HG02623 (cell line): ENCODE data around the gene ADGRA3.
A peak's percentile ranks its signal among the peaks of the same experiment; 100 is the strongest.
"Not testable (repeated sequence)": the region's sequence is repeated elsewhere in the genome, so short reads cannot be mapped to it uniquely, and the experiment has no call there.

ENCODE experiments used
- ATAC-seq: cut with Tn5 transposase; IDR thresholded peaks from one replicate; pipeline ENCODE4 v1.9.1; 2021; ENCODE audit warnings: moderate library complexity; ENCODE audit not compliant: unreplicated experiment

Gene ADGRA3

DNA sequence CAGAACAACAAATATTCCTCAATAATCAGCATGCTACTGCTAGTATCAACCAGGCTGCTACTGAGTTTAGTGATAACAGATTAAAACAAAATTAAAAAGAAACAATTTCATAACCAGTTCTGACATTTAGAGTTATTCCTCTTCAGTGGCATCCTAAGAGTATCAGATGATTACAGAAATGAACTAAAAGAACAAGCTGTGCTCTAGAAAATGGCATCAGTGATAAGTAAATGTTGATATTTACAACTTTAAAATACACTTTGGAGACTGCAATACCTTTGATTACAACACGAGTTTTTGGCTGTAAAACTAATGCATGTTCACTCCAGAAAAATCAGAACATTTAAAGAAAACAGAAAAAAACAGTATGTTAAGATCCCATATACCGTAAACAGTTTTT, 72.9 kb downstream of the ADGRA3 start:
- no peak for ATAC-seq

DNA sequence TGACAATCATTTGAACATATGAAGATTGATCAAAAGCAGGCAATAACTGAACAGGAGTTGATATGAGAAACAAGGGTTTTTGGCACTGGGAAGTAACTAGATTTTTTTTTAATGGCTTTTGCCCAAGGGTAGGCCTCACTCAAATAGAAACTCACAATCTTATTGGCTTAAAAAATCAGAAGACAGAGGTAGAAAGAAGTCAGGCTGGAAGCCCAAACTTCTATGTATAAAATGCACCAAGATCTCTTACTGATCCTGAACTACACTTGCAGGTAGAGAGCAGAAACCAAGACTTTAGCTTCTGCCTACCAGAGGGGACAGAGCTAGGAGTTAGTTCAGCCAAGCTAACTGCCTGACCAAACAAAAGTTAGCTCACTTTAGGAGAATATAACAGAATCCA, 74.9 kb downstream of the ADGRA3 start:
- ATAC-seq = no peak

DNA sequence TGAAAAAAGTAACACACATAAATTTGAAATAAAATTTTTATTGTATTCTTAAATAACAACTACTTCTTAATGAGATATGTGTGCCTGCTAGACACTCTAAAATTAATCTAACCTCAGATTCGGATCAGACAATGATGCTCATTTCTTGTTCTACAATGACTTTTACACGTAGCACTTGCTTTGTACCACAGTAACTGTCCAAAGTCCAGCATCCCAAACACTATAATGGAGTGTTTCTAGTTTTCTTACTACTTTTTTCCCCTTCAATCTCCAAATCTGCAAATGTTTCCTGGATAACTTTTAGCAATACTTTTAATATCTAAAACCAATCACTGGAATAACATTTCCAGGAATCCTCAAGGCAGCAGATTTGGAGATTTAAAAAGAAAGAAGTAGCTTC, 75.9 kb downstream of the ADGRA3 start:
- ATAC-seq = no peak

DNA sequence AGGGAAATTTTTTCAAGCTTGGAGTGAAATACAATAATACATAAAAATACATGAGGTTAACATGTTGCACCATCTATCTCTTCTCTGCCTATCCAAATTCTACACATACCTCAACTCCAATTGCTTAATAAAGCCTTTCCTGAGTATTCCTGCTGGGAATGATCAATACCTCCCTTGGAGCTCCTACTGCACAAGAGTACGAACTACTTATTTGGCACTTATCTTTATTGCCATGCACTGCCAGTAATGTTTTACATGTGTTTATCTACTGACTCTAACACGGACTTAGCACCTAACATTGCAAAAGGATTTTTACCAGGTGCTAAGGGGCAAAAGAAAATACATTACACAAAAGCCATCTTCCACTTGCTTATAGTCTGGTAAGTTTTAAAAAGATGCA, 80.2 kb downstream of the ADGRA3 start:
- ATAC-seq = no peak

DNA sequence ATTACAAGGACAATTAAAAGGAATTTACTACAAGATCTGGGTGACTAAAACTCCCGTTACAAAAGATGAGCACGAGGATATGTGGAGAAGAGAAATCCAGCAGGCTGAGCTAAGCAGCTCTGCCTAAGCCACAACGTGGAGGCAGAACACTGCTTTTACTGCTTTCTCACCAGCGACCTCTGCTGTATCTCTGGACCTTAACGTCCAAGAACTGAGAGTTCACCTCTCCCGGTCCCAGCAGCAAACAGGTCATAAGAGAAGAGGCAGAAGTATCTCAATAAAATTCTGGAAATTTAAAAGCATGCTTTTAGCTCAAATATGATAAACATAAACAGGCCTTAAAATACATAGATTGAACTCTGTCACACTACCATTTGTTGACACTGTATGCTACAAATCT, 81.0 kb downstream of the ADGRA3 start:
- ATAC-seq = no peak

DNA sequence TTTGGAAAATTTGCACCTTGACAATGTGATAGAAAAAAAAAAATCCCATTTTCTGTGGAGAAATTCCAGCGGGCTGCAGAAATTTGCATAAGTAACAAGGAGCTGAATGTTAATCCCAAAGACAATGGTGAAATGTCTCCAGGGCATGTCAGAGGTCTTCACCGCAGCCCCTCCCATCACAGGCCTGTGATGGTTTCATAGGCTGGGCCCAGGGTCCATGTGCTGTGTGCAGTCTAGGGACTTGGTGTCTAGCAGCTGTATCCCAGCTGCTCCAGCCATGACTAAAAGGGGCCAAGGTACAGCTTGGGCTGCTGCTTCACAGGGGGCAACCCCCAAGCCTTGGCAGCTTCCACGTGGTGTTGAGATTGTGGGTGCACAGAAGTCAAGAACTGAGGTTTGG, 85.2 kb downstream of the ADGRA3 start:
- no peak for ATAC-seq

DNA sequence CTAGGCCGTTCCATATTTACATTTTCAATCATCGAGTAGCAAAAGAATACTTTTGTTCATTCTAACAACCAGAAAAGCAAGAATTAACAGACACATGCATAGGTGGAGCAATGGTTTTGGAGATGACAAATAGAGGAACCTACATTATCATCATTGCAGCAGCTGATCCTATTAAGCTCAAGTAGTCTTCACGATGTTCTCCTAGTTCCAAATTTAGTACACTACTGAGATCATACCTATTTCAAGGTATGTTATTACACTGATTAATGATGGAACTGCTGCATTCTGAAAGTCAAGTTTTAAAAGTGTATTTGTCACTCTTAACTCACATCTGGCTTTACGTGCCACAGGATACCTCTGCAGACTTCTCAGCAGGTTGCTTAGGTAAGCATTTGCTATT, 87.4 kb downstream of the ADGRA3 start:
- no peak for ATAC-seq

DNA sequence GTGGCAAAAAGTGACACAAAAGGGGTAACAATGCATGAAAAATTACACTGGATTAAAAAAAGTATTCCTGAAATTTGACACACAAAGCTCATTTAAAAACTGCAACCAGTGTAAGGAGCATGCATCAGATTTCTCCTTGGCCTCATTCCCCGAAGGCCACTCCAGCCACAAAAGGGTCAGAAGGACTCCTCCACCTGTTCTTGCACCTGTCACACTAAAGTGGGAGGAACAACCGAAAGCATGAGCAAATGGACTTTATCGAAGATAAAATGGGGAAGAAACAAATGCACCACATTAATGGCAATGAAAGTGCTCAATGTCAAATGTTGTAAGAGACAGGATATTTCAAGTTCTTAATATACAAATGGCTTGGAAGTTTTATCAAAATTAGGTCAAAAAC, 88.2 kb downstream of the ADGRA3 start:
- ATAC-seq = no peak

DNA sequence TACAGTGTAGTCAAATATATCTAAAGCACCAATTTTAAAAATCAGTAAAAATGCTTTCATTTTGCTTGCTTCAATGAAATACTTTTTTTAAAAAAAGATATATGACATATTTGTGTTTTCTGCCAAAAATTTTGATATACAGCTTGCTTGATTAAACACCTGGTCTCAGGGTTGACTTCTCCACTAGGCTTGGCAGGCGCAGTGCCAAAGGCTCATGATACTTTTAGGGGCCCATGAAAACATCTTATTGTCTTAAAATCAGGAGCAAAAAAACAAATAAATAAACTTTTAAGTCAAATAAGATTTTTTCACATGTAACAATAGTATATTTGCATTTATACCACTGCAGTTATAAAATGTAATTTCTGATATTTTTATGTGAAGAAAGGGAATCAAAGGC, 95.6 kb downstream of the ADGRA3 start:
- no peak for ATAC-seq

DNA sequence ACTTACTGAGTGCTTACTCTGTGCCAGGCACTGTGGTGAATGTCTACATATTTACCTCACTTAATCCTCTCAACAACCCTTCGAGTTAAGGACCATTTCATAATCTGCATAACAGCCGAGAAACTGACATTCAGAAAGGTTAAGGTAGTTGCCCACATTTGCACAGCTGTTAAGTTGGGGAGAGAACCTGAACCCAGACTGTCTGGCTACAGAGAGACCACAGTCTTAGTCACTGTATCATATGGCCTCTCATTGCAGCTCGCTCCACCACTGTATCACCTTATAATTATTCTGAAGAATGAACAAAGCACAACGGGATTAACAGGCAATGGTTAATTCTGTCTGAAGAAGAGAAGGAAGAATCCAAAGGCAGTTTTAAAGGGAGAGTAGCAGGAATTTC, 98.5 kb downstream of the ADGRA3 start:
- ATAC-seq = no peak

DNA sequence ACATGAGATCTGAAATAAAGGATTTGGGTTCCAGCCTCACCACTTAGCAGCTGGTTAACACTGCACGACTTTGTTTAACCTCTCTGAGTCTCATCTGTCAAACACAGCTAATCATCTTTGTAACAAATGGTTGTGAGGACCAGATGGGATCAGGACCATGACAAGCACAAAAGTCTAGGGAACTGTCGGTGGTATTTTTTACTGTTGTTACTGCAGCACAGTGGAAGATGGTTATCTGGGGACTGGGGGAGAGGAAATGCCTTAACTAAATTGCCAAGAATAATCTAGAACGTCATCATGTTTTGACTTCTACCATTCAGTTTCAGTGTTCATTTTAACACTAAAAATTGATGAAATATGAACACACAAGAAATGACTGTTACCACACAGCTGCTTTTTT, 99.5 kb downstream of the ADGRA3 start:
- no peak for ATAC-seq

DNA sequence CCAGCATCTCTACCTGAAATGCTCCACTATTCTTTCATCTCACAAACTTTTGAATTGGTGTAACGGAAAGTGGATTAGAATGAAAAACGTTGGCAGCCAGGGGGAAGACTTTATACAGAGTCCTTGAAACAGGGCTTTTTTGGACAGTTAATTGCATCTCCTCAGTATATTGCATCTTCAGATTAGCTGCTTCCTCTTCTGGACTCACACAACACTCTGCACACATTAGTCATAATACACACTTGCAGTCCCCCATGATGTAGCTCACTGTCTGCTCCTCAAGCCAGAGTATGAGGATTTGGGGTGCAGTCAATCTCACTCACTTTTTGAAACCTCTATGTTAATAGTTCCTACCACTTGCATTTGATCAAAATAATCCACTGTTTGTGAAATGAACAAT, 101.0 kb downstream of the ADGRA3 start:
- ATAC-seq = no peak

DNA sequence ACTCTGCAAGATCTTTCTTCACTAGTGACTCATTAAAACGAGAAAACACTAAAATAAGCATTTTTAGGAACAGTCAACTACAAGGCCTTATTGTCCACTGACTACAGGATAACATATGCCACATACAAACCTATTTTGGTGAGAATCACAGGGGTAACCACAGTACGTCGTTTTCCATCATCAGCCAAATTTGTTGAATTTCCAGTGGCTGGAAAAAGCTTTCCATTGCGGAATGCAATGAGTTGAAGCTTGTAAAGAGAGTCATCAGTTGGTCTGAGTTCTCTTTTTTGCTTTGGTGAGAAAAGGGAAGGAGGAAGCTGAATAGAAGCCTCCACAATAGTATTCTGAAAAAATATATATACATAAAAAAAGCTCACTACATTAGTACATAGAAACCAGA, 102.4 kb downstream of the ADGRA3 start:
- no peak for ATAC-seq

DNA sequence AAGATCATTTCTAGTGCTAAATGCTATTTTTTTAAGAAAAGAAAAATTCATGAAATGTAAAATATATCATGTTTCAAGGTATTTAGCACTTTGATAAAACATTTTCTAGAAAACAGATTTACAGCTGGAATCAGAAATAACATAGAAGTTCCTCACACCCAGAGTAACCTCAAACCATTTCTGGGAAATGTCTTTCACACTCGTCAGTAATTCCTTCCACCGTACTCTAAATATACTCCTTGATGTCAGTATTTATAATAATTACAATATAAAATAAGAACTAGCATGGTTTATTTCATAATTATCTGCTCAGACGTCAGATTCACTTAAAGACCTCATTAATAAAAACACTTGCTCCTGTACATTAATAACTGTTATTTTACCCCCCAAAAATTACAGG, 103.9 kb downstream of the ADGRA3 start:
- no peak for ATAC-seq

DNA sequence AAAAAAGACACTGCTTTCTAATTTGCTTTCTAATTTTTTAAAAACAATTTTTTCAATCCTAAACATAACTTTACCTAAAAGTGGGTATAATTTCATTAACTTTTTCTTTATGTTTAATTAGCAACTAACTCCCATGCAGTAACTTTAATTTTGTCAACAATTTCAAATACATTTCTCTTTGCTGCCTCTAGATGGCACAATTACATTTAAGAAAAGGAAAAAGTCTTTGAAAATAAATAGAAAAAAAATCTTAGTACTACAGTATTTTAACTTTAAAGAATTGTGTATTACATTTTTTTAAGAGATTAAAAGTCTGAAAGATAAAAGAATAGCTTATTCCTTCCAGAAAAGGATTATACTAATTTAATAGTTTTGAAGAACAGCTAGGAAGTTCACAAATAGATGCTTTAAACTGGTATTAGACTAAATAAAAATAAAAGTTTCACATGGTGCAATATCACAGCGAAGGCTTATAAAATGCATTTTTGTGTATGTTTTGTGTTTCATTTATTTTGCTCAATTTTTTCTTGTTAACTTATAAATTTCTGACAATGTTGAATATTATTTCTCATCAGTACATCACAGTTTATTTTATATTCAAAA, 105.1 kb downstream of the ADGRA3 start:
- ATAC-seq = no peak

DNA sequence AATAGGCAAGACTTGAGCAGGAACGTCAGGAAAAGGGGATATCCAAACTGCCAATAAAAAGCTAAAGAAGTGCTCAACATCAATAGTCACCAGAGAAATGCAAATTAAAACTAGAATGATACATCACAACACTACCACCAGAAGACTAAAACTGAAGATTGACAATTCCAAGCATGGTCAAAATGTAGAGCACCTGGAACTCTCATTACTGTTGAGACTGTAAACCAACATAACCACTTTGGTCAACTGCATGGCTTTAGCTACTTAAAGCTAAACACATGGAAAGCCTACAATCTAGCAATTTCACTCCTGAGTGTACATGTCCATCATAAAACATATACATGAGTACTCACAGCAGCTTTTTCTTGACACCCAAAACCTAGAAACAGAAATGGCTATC, 107.4 kb downstream of the ADGRA3 start:
- no peak for ATAC-seq

DNA sequence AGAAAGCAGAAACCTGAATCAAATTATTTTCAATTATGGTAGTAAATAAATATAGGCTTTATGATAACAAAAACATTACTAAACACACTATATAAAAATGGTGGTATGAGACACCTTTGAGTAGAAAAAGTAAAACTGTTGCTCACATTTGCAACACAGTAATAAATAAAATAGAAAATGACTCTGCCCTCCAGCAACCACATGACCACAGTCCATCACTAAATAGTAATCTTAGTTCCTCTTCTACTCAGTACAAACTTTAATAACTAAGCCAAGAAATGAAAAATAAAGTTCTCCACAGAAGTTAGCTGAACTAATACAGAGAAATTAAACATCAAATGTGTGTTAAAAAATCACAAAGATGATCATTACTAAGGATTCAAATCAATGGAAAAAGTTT, 108.5 kb downstream of the ADGRA3 start:
- ATAC-seq = no peak

DNA sequence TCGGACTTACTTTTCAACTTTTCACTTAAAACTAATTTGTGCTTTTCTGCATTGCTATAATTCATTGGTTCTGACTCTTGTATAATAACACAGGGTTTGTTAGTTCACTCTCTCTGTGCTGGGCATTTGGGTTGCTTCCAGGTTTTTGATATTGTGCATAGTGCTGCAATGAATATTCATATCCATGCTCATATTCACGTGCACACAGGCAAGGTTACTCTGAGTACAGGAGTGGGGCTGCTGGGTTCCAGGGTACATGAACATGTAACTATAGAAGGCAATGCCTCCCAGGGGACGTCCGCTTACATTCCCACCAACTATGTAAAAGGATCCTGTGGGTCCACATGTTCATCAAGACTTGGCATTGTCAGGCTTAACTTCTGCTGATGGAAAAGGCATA, 117.2 kb downstream of the ADGRA3 start:
- ATAC-seq = no peak

DNA sequence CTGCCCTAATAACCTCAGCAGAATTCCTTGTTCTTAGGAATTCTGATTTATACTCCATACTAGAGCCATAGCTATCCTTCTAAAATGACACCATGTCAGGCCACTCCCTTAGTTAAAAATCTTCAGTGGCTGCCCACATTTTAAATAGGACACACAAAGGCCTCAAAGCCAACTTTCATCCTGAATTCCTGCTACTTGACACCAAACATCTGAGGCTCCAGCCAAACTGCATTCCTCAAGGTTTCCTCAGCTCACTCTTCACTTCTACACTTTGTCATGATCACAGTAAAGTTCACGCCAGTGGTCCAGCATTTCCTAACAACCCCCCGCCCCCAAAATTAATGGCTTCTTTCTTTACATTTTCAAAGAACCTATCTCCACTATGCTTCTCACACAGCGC, 124.3 kb downstream of the ADGRA3 start:
- no peak for ATAC-seq

DNA sequence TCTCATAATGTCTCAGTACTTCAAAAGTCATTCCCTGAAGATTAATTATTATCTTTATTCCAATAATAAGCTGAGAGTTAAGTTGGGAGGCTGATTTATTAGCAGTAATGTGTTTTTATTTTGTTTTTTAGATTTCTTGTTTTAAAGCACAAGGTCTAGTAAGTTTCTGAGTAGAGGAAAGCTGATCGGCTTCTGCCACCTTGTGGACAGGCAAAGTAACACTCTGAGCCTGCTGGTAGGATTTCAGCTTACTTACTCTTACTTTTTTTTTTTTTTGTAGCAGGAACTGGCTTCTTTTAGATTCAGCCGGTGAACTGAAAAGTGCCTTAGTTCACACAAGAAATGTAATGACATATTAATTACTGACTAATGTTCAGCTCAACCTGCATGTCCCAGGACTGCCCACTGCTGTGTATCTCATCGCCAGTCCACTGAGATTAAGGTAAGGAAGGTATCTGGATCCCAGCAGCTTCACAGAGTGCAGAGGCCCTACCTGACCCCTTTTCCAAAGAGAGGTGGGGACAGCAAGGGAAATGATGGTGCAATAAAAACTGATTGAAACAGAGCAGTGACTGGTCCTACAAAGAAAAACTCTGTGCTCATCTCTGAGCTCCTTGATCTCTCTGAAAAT, 126.5 kb downstream of the ADGRA3 start:
- peak; percentile 73 for ATAC-seq

DNA sequence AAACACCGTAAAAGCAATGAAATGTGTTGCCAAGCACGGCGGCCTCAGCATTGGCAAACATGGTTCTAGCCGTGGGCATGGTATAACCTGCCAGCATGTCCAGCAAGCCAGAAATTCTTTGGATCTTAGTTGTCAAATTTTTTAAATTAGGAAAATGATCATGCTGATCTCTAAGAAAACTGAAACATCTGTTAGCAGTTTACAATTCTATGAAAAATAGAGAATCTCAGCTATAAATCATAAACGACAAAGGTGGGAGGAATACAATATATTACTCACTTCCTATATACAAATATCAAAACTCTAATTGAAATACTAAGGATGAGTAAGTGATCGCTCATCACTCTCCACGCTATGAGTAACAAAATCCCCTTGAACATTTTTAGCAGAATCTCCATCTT, 130.3 kb downstream of the ADGRA3 start:
- no peak for ATAC-seq

DNA sequence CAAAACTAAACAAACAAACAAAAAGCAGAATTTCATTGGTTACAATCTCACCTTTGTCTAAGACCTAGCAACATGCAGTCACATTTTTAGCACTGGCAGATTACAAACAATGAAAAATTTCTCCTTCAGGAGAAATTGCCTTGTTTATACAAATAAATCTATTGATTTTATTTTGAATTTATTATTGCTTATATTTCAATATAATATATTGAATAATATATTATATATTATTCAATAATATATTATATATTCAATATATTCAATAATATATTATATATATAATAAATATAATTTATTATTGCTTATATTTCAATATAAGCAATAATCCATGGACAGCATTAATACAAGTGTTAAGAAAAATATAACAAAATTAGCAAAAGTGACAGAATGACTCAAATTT, 131.7 kb downstream of the ADGRA3 start:
- ATAC-seq = no peak

DNA sequence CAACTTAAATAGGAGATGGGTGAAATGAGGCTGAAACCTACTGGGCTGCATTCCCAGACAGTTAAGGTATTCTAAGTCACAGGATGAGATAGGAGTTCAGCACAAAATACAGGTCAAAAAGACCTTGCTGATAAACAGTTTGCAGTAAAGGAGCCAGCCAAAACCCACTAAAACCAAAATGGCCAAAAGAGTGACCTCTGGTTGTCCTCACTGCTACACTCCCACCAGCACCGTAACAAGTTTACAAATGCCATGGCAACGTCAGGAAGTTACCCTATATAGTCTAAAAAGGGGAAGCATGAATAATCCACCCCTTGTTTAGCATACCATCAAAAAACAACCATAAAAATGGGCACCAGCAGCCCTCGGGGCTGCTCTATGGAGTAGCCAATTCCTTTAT, 133.7 kb downstream of the ADGRA3 start:
- ATAC-seq = not testable (repeated sequence)
